LNCAP (cell line): ENCODE measurements around the gene BZW2.

Experiments used
- CTCF ChIP-seq: fragments of 450-650 bp; IDR thresholded peaks from 2 replicates; pipeline ENCODE4 v1.5.1; 2017; ENCODE audit warnings: mild to moderate bottlenecking

The BZW2 gene

GRCh38 chr7:16647435-16647960, 1.5 kb downstream of the BZW2 start:
- TF ChIP-seq CTCF = no peak

- TF ChIP-seq CTCF = no peak
Measured at GRCh38 chr7:16648551-16648950, 2.6 kb downstream of the BZW2 start.

GRCh38 chr7:16649196-16649595, 3.2 kb downstream of the BZW2 start:
- no peak for TF ChIP-seq CTCF

GRCh38 chr7:16650266-16650665, 4.3 kb downstream of the BZW2 start:
- TF ChIP-seq CTCF = no peak

GRCh38 chr7:16651396-16652239, 5.6 kb downstream of the BZW2 start:
- no peak for TF ChIP-seq CTCF

GRCh38 chr7:16652240-16652583, 6.2 kb downstream of the BZW2 start:
- no peak for TF ChIP-seq CTCF

GRCh38 chr7:16652888-16653287, 6.9 kb downstream of the BZW2 start:
- TF ChIP-seq CTCF = no peak

GRCh38 chr7:16655394-16655793, 9.4 kb downstream of the BZW2 start:
- no peak for TF ChIP-seq CTCF
